Stimulated activated CD4-positive, alpha-beta T cell treated with anti-CD3 and anti-CD28 coated beads, Interleukin-4, amount 100 ng/mL, for 1 hour (primary cell): ENCODE results near the gene CCSER1.

Experiments used
- DNase-seq: peaks from one replicate; pipeline ENCODE4 v3.0.0-alpha.2; 2020

The CCSER1 gene

GRCh38 chr4:90979556-90979955 lies 852.4 kb downstream of the CCSER1 start:
- DNase-seq, result no peak

GRCh38 chr4:90982813-90983212 lies 855.6 kb downstream of the CCSER1 start:
- DNase-seq, result no peak

GRCh38 chr4:90990284-90990683 lies 863.1 kb downstream of the CCSER1 start:
- no peak for DNase-seq

GRCh38 chr4:90992213-90992612 lies 865.0 kb downstream of the CCSER1 start:
- DNase-seq, result no peak

- DNase-seq, result no peak
Measured at GRCh38 chr4:90994851-90995574, 867.8 kb downstream of the CCSER1 start.

GRCh38 chr4:90995996-90996395 lies 868.8 kb downstream of the CCSER1 start:
- no peak for DNase-seq

- no peak for DNase-seq
Measured at GRCh38 chr4:90996813-90997212, 869.6 kb downstream of the CCSER1 start.

GRCh38 chr4:91015861-91016260 lies 888.7 kb downstream of the CCSER1 start:
- DNase-seq, result no peak

GRCh38 chr4:91019513-91019912 lies 892.3 kb downstream of the CCSER1 start:
- no peak for DNase-seq

- no peak for DNase-seq
Measured at GRCh38 chr4:91025241-91026148, 898.3 kb downstream of the CCSER1 start.

- DNase-seq, result no peak
Measured at GRCh38 chr4:91028228-91028627, 901.0 kb downstream of the CCSER1 start.

GRCh38 chr4:91031761-91032160 lies 904.6 kb downstream of the CCSER1 start:
- no peak for DNase-seq

- no peak for DNase-seq
Measured at GRCh38 chr4:91032725-91033445, 905.7 kb downstream of the CCSER1 start.

- no peak for DNase-seq
Measured at GRCh38 chr4:91035276-91035675, 908.1 kb downstream of the CCSER1 start.

- DNase-seq, result no peak
Measured at GRCh38 chr4:91037951-91038350, 910.8 kb downstream of the CCSER1 start.

GRCh38 chr4:91057871-91058270 lies 930.7 kb downstream of the CCSER1 start:
- no peak for DNase-seq

GRCh38 chr4:91058345-91058744 lies 931.2 kb downstream of the CCSER1 start:
- DNase-seq, result no peak

GRCh38 chr4:91064157-91064853 lies 937.1 kb downstream of the CCSER1 start:
- no peak for DNase-seq

GRCh38 chr4:91065117-91065516 lies 937.9 kb downstream of the CCSER1 start:
- DNase-seq, result no peak

- no peak for DNase-seq
Measured at GRCh38 chr4:91070736-91071135, 943.5 kb downstream of the CCSER1 start.

- no peak for DNase-seq
Measured at GRCh38 chr4:91076147-91076546, 949.0 kb downstream of the CCSER1 start.

- no peak for DNase-seq
Measured at GRCh38 chr4:91085961-91086360, 958.8 kb downstream of the CCSER1 start.

- DNase-seq, result no peak
Measured at GRCh38 chr4:91087743-91088142, 960.5 kb downstream of the CCSER1 start.
